Stimulated activated memory B cell treated with anti-CD40 and anti-IgM and Interleukin-4, amounts not matched to agents 10 μg/mL and 1 μg/mL and 100 μg/mL, for 72 hours (primary cell): ENCODE measurements around the gene FHIT.

ENCODE experiments used
- ATAC-seq: fragments of 150-1000 bp; cut with Tn5 transposase; 2 replicates; pipeline ENCODE4 v1.10.0; 2021
- H3K27ac Mint-ChIP-seq: one replicate; pipeline ENCODE4 v1.8.0; 2022; ENCODE audit warnings: mild to moderate bottlenecking, mixed read lengths
- H3K27me3 Mint-ChIP-seq: one replicate; pipeline ENCODE4 v1.8.0; 2022; ENCODE audit warnings: mixed read lengths
- H3K36me3 Mint-ChIP-seq: one replicate; pipeline ENCODE4 v1.8.0; 2022; ENCODE audit warnings: mixed read lengths
- H3K4me1 Mint-ChIP-seq: one replicate; pipeline ENCODE4 v1.8.0; 2022; ENCODE audit warnings: mixed read lengths
- H3K4me3 Mint-ChIP-seq: one replicate; pipeline ENCODE4 v1.8.0; 2022; ENCODE audit warnings: mild to moderate bottlenecking, moderate library complexity, mixed read lengths
- H3K9me3 Mint-ChIP-seq: one replicate; pipeline ENCODE4 v1.8.0; 2022; ENCODE audit warnings: mixed read lengths

The FHIT gene

GRCh38 chr3:60399861-60400845 is 851.1 kb downstream of the FHIT start:
- ATAC-seq, result no peak
- Mint-ChIP-seq H3K9me3 (peaks cover 5% of the 10 kb centered on the region), H3K4me3 (no peak overlapping the region), H3K4me1 (no peaks in the 10 kb centered on the region), H3K27me3 (no peaks in the 10 kb centered on the region), H3K36me3 (no peaks in the 10 kb centered on the region), H3K27ac (no peak overlapping the region)

- H3K27ac Mint-ChIP-seq, result no peak overlapping the region
- no peak overlapping the region for H3K4me3 Mint-ChIP-seq
- no peaks in the 10 kb centered on the region for H3K36me3 Mint-ChIP-seq
- H3K4me1 Mint-ChIP-seq, result no peaks in the 10 kb centered on the region
- H3K27me3 Mint-ChIP-seq, result no peaks in the 10 kb centered on the region
- ATAC-seq, result no peak
- H3K9me3 Mint-ChIP-seq, result peaks cover 5% of the 10 kb centered on the region
Measured at GRCh38 chr3:60399292-60399691, 852.0 kb downstream of the FHIT start.

- no peaks in the 10 kb centered on the region for H3K36me3 Mint-ChIP-seq
- no peaks in the 10 kb centered on the region for H3K27me3 Mint-ChIP-seq
Measured at GRCh38 chr3:60395173-60395762, 856.0 kb downstream of the FHIT start.

DNA sequence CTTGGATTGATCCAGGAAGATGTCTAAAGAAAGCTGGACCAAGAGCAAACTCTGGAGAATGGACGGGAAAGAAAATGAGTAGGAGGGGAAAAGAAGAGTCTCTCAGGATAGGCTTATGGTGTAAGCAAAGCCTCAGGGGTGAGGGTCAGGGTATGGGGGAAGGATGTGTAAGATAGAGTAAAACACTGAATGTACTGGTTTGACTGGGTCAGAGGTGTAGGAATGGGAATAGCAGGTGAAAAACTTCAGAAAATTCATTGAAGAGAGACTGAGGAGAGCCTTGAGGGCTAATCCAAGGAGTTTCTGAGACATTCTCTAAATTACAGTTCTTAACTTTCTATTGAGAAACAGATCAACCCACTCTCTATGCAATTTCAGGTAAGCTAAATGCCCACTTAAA is 857.3 kb downstream of the FHIT start:
- Mint-ChIP-seq H3K27ac (no peak overlapping the region), H3K9me3 (peaks cover 5% of the 10 kb centered on the region), H3K36me3 (no peaks in the 10 kb centered on the region), H3K27me3 (no peaks in the 10 kb centered on the region), H3K4me3 (no peak overlapping the region), H3K4me1 (no peaks in the 10 kb centered on the region)
- no peak for ATAC-seq

More at GRCh38 chr3:60395173-60395762, 856.0 kb downstream of the FHIT start:
- peaks cover 5% of the 10 kb centered on the region for H3K9me3 Mint-ChIP-seq
- H3K4me1 Mint-ChIP-seq, result no peaks in the 10 kb centered on the region
- H3K4me3 Mint-ChIP-seq, result no peak overlapping the region
- H3K27ac Mint-ChIP-seq, result no peak overlapping the region
- ATAC-seq, result no peak

DNA sequence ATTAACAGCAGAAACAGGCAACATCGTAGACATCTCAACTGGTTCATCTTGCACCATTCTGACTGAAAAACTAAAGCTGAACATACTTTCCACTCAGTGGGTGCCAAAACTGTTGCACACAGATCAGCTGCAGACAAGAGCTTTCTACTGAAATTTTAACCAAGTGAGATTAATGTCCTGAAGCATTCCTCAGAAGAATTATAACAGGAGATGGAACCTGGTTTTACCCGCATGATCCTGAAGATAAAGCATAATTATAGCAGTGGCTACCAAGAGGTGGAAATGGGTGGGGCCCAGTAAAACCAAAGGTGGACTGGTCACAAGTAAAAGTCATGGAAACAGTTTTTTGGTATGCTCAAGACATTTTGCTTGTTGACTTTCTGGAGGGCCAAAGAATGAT is 858.8 kb downstream of the FHIT start:
- H3K27me3 Mint-ChIP-seq, result no peaks in the 10 kb centered on the region

GRCh38 chr3:60391292-60391691 is 860.0 kb downstream of the FHIT start:
- H3K27ac Mint-ChIP-seq, result no peak overlapping the region
- no peaks in the 10 kb centered on the region for H3K27me3 Mint-ChIP-seq
- no peaks in the 10 kb centered on the region for H3K36me3 Mint-ChIP-seq
- no peak overlapping the region for H3K4me3 Mint-ChIP-seq
- no peak for ATAC-seq
- no peaks in the 10 kb centered on the region for H3K9me3 Mint-ChIP-seq
- no peaks in the 10 kb centered on the region for H3K4me1 Mint-ChIP-seq

More for the DNA sequence above, 858.8 kb downstream of the FHIT start:
- Mint-ChIP-seq H3K27ac (no peak overlapping the region), H3K4me3 (no peak overlapping the region), H3K4me1 (no peaks in the 10 kb centered on the region), H3K36me3 (no peaks in the 10 kb centered on the region), H3K9me3 (no peaks in the 10 kb centered on the region)
- ATAC-seq, result no peak

DNA sequence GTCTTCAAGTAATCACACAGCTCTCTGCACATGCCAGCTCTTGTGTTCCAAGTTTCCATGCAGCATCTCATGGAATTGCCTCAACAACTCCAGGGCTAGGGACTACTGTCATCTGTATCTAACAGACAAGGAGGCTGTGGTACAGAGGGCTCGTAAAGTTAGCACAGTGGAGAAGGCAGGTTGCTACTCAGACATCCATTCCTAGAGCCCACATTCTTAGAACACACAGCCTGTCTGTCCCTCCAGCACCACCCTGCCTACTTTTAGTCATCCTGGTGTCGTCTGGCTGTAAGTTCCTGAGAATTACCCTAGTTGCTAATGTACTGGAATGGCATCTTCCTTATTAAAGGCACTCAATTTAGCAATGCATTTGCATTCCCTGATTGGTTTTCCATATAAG is 862.5 kb downstream of the FHIT start:
- Mint-ChIP-seq H3K9me3 (no peaks in the 10 kb centered on the region), H3K36me3 (no peaks in the 10 kb centered on the region), H3K27ac (no peak overlapping the region), H3K27me3 (no peaks in the 10 kb centered on the region), H3K4me1 (no peaks in the 10 kb centered on the region), H3K4me3 (no peak overlapping the region)
- no peak for ATAC-seq

- H3K27ac Mint-ChIP-seq, result no peak overlapping the region
- H3K9me3 Mint-ChIP-seq, result no peaks in the 10 kb centered on the region
Measured at GRCh38 chr3:60386306-60386705, 864.9 kb downstream of the FHIT start.

DNA sequence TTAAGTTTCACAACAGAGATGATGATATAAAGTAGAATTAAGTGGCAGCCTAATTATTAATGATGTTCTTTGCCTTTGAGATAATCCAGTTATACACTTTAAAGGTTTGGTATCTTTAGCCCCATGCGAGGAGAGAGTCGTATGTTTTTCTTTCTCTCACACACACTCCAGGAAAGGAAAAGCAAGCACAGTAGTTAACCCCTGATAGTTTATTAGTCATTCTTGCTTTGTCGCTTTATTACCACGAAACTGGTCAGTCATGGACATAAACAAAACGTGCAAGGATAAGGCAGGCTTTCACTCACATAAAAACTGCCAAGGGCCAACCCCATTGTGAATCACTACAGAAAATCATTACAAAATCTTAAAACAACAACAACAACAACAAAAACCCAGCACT is 866.9 kb downstream of the FHIT start:
- H3K9me3 Mint-ChIP-seq, result no peaks in the 10 kb centered on the region
- H3K27ac Mint-ChIP-seq, result no peak overlapping the region
- H3K4me1 Mint-ChIP-seq, result no peaks in the 10 kb centered on the region
- H3K4me3 Mint-ChIP-seq, result no peak overlapping the region
- H3K36me3 Mint-ChIP-seq, result no peaks in the 10 kb centered on the region
- no peak for ATAC-seq
- H3K27me3 Mint-ChIP-seq, result no peaks in the 10 kb centered on the region

More at GRCh38 chr3:60386306-60386705, 864.9 kb downstream of the FHIT start:
- H3K4me1 Mint-ChIP-seq, result no peaks in the 10 kb centered on the region
- ATAC-seq, result no peak
- H3K36me3 Mint-ChIP-seq, result no peaks in the 10 kb centered on the region
- no peaks in the 10 kb centered on the region for H3K27me3 Mint-ChIP-seq
- H3K4me3 Mint-ChIP-seq, result no peak overlapping the region

GRCh38 chr3:60383345-60383744 is 867.9 kb downstream of the FHIT start:
- no peak overlapping the region for H3K27ac Mint-ChIP-seq
- no peaks in the 10 kb centered on the region for H3K4me1 Mint-ChIP-seq
- no peaks in the 10 kb centered on the region for H3K27me3 Mint-ChIP-seq

DNA sequence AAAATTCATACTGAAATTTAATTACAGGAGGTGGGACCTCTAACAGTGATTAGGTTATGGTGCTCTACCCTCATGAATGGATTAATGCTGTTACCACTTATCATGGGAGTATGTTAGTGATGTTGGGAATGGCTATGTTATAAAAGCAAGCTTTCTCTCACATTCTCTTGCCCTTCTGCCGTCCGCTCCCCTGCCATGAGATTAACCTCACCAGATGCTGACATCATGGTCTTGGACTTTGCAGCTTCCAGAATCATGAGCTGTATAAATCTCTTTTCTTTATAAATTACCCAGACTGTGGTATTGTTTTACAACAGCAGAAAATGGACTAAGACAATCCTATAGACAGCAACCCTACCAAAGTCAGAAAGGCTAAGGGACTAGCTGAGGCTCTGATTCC is 884.8 kb downstream of the FHIT start:
- H3K27ac Mint-ChIP-seq, result no peak overlapping the region
- no peaks in the 10 kb centered on the region for H3K36me3 Mint-ChIP-seq
- H3K4me1 Mint-ChIP-seq, result no peaks in the 10 kb centered on the region
- ATAC-seq, result no peak
- no peaks in the 10 kb centered on the region for H3K9me3 Mint-ChIP-seq
- no peak overlapping the region for H3K4me3 Mint-ChIP-seq
- H3K27me3 Mint-ChIP-seq, result peaks cover 9% of the 10 kb centered on the region

More at GRCh38 chr3:60383345-60383744, 867.9 kb downstream of the FHIT start:
- no peak overlapping the region for H3K4me3 Mint-ChIP-seq
- no peaks in the 10 kb centered on the region for H3K36me3 Mint-ChIP-seq
- no peaks in the 10 kb centered on the region for H3K9me3 Mint-ChIP-seq
- no peak for ATAC-seq

GRCh38 chr3:60365360-60365759 is 885.9 kb downstream of the FHIT start:
- peaks cover 9% of the 10 kb centered on the region for H3K27me3 Mint-ChIP-seq
- no peak for ATAC-seq
- no peaks in the 10 kb centered on the region for H3K36me3 Mint-ChIP-seq
- no peak overlapping the region for H3K4me3 Mint-ChIP-seq
- H3K27ac Mint-ChIP-seq, result no peak overlapping the region
- H3K4me1 Mint-ChIP-seq, result no peaks in the 10 kb centered on the region
- no peaks in the 10 kb centered on the region for H3K9me3 Mint-ChIP-seq

- no peak overlapping the region for H3K4me3 Mint-ChIP-seq
- H3K36me3 Mint-ChIP-seq, result no peaks in the 10 kb centered on the region
- no peaks in the 10 kb centered on the region for H3K4me1 Mint-ChIP-seq
- ATAC-seq, result no peak
- H3K27me3 Mint-ChIP-seq, result peaks cover 9% of the 10 kb centered on the region
- H3K9me3 Mint-ChIP-seq, result no peaks in the 10 kb centered on the region
- H3K27ac Mint-ChIP-seq, result no peak overlapping the region
Measured at GRCh38 chr3:60364475-60364874, 886.8 kb downstream of the FHIT start.

GRCh38 chr3:60363817-60364216 is 887.4 kb downstream of the FHIT start:
- ATAC-seq, result peak; percentile 24
- H3K9me3 Mint-ChIP-seq, result no peaks in the 10 kb centered on the region
- peaks cover 9% of the 10 kb centered on the region for H3K27me3 Mint-ChIP-seq
- no peaks in the 10 kb centered on the region for H3K36me3 Mint-ChIP-seq
- H3K4me1 Mint-ChIP-seq, result no peaks in the 10 kb centered on the region
- H3K4me3 Mint-ChIP-seq, result no peak overlapping the region
- H3K27ac Mint-ChIP-seq, result no peak overlapping the region

GRCh38 chr3:60355825-60356224 is 895.4 kb downstream of the FHIT start:
- no peak overlapping the region for H3K4me3 Mint-ChIP-seq
- no peak overlapping the region for H3K27ac Mint-ChIP-seq
- H3K27me3 Mint-ChIP-seq, result no peaks in the 10 kb centered on the region
- ATAC-seq, result no peak
- H3K4me1 Mint-ChIP-seq, result no peaks in the 10 kb centered on the region
- H3K36me3 Mint-ChIP-seq, result no peaks in the 10 kb centered on the region
- no peaks in the 10 kb centered on the region for H3K9me3 Mint-ChIP-seq

DNA sequence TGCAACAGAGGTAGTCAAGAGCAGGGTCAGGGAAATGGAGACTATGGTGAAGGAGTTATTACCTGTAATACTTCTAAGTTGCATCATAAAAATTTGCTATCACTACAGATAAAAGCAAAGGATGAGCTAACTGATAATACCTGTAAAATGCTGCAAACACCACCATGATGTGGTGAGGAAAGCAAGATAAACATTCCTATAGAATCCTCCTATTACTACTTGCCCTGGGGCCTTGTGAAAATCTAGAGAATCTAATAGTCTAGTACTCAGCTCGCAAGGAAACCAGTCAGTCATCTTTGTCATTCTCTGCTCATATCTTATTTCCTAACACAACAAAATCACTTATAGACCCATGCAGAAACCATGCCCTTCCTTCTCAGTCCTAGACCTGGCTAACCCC is 899.8 kb downstream of the FHIT start:
- Mint-ChIP-seq H3K27me3 (no peaks in the 10 kb centered on the region), H3K4me3 (no peak overlapping the region), H3K9me3 (no peaks in the 10 kb centered on the region), H3K27ac (no peak overlapping the region), H3K36me3 (no peaks in the 10 kb centered on the region), H3K4me1 (no peaks in the 10 kb centered on the region)
- no peak for ATAC-seq
